K562 (cell line): ENCODE data around the gene LGALS13. TPM values are rescaled to one million over a fixed set of nuclear protein-coding genes. Genes with fewer than 3 reads are reported as not detected.

Experiments
- ZNF133 ChIP-seq: fragments of 250-450 bp; sonication (Bioruptor Pico); IDR thresholded peaks from 2 replicates; pipeline ENCODE4 v1.4.0; 2020; ENCODE audit warnings: mild to moderate bottlenecking
- polyA plus RNA-seq, 8 experiments: library from polyadenylated mRNA; depleted of rRNA in 4 of 8; stranded (reverse) in 5 of 8; unstranded in 3 of 8; fragments of >200 nt; fragmentation: Nextera tagmentation in 2 of 8; fragmentation: Illumina TruSeq in 1 of 8; extraction: Ambion mirVana in 2 of 8; extraction: Trizol in 1 of 8; gene quantifications; 2 replicates each; pipeline versions ENCODE4 v1.2.1 to v1.2.3, GENCODE V29; 2011 to 2014; ENCODE audit warnings: inconsistent platforms in 1 of 8, missing spikeins in 1 of 8
- total RNA-seq, 7 experiments: library from RNA; depleted of rRNA in 6 of 7; stranded (reverse); fragments of >200 nt in 6 of 7; fragmentation: Illumina TruSeq in 2 of 7; extraction: Trizol in 2 of 7; gene quantifications; 2 replicates each; pipeline versions ENCODE4 v1.2.1 to v1.2.3, GENCODE V29; 2011 to 2021; ENCODE audit warnings: low replicate concordance in 1 of 7
- TF ChIP-seq, protein P1 (sequence below), 2 experiments: fragments of 450-650 bp; formaldehyde crosslinking in 1 of 2; IDR thresholded peaks; 2 replicates each; pipeline versions ENCODE4 v1.4.0 to v1.6.1; 2014 to 2020; ENCODE audit warnings: mild to moderate bottlenecking in 2 of 2, borderline replicate concordance in 1 of 2, low read depth in 1 of 2

The LGALS13 gene
- total and polyA plus RNA-seq, 9 of the 15 experiments (the other 6 are each of a cell fraction or from before 2014, with no cell fraction given) = 0.11 to 0.43 TPM; not detected in 7

DNA sequence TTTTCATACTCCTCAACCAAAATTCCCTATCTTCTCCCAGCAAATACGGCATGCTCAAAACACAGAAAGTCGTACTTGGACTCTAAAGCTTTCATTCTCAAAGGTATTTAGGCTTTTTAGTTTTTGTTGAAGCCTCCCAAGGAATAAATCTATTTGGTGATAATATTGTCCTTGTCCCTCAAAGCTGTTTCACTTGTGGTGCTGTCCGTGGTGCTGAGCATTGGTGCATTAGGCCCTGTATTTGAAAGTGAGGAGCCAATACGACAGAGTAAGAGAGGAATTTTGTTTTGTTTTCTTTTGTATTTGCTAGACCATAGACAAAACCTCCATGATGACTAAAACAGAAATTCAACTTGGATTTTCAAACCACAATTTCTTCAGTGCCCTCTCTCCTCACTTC lies 3.2 kb upstream of the LGALS13 start (continued):
- TF ChIP-seq, protein P1, sequence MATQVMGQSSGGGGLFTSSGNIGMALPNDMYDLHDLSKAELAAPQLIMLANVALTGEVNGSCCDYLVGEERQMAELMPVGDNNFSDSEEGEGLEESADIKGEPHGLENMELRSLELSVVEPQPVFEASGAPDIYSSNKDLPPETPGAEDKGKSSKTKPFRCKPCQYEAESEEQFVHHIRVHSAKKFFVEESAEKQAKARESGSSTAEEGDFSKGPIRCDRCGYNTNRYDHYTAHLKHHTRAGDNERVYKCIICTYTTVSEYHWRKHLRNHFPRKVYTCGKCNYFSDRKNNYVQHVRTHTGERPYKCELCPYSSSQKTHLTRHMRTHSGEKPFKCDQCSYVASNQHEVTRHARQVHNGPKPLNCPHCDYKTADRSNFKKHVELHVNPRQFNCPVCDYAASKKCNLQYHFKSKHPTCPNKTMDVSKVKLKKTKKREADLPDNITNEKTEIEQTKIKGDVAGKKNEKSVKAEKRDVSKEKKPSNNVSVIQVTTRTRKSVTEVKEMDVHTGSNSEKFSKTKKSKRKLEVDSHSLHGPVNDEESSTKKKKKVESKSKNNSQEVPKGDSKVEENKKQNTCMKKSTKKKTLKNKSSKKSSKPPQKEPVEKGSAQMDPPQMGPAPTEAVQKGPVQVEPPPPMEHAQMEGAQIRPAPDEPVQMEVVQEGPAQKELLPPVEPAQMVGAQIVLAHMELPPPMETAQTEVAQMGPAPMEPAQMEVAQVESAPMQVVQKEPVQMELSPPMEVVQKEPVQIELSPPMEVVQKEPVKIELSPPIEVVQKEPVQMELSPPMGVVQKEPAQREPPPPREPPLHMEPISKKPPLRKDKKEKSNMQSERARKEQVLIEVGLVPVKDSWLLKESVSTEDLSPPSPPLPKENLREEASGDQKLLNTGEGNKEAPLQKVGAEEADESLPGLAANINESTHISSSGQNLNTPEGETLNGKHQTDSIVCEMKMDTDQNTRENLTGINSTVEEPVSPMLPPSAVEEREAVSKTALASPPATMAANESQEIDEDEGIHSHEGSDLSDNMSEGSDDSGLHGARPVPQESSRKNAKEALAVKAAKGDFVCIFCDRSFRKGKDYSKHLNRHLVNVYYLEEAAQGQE (IDR thresholded peaks at IDR 0.05; ENCODE audit: borderline replicate concordance) = peak; percentile 99
- TF ChIP-seq, protein P1 (CRISPR knock-in tag; IDR thresholded peaks at IDR 0.05; ENCODE audit: low read depth) = peak; percentile 93
- no peak for TF ChIP-seq ZNF133 (CRISPR knock-in tag)
- TF ChIP-seq, all 486 proteins: peak for 6
